GM18858 (cell line): ENCODE data around the gene NTF3.

Experiments
- ATAC-seq: cut with Tn5 transposase; IDR thresholded peaks from one replicate; pipeline ENCODE4 v1.9.1; 2021; ENCODE audit not compliant: unreplicated experiment

Gene NTF3

DNA sequence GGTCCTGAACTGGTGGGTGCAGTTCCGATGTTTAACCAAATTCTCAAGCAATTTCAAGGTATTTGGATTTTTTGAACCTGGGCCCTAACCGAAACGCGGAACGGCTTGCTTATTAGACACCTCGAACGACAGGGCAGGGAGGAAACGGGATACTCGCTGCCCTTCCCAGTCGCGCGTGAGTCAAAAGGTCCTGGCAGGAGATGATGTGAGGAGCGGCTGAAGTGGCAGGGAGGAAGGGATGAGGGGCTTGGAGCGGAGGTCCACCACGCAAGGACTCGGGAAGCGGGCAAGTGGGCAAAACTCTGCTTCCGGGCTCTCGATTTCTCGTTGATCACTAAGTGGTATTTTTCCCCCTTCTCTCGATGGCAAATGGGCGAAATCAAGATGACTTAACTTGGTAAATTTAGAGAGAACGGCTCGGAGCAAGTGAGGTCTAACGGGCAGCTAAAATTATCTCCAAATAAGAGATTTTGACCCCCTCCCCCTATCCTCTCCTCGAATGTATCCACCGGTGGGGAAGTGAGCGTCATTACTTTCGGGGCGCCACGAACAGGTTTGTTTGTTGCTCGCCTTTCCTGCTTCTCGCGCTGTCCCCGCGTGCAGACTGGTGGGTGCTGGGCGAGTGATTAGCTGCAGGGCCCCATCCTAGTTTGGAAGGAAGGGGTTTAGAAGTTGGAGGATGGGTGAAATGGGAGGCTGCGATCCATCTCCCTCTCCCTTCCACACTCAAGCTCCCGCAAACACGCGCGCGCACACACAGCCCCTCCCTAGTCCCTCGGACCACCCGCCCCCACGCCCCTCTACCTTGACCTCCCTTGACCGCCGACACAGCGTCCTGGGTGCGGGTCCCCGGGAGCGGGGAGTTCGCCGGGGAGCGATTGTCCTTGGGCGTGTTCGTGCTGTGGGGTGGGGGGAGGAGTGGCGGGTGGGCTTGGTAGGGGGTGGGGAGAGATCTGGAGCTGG, 986 bp upstream of the NTF3 start:
- ATAC-seq, result no peak

GRCh38 chr12:5433081-5433844, 1.4 kb downstream of the NTF3 start:
- no peak for ATAC-seq

GRCh38 chr12:5433845-5434646, 2.1 kb downstream of the NTF3 start:
- ATAC-seq, result no peak

DNA sequence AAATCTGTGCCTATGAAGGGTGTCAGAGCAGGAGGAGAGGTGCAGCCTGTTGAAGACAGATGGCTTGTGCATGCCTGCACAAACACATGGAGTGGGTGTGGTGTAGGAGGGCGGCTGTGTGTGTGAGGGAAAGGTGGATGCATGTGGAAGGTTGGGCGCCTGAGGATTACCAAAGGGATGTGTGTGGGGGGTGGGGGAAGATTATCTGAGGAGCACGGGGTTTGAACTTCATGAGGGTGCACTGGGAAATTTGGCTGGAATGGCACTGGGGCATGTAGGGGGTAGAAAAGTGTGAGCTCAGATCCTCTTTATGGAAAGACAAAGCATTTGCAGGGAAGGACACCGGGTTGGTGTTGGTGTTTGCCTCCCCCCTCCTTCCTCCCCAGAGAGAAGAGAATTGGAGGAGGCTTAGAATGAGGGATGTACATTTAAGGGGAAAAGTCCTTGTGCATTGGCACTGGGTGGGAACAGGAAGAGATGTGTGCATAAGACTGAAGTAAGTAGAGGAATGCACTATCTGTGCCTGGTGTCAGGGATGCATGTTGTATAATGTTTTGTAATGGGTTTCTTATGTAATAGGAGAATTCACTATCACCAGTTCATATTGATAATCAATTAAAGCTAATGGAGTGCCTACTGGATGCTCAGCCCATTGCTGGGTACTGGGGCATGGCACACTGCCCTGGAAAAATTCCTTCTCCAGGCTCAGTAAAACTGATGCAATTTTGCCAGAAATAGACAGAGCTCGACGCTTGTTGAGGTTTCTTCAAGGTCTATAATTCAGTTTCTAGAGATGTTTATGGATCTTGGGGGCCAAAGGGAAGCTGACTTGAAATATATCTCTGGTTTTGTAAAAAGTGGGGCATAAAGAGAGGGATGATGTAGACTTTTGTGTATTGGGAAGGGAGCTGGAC, 3.0 kb downstream of the NTF3 start:
- no peak for ATAC-seq

DNA sequence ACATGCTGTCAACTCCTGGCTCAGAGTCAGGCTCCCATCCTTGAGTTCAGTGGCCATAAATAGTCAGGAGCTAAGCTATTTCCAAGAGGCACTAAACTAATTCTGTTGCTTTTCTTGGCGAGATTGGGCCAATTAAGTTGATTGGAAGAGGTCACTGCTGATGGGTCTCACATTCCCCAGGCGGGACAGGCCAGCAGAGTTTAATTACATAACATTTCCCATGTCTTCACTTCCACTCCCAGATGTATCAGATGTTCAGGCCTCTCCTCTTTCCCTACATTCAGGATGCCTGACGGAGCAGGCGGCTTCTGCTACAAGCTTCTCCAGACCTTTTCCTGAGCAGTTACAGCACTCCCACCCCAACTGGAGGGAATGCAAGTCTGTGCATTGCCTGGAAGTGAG, 5.3 kb downstream of the NTF3 start:
- no peak for ATAC-seq

- no peak for ATAC-seq
Observed at GRCh38 chr12:5437589-5437988, 5.7 kb downstream of the NTF3 start.

DNA sequence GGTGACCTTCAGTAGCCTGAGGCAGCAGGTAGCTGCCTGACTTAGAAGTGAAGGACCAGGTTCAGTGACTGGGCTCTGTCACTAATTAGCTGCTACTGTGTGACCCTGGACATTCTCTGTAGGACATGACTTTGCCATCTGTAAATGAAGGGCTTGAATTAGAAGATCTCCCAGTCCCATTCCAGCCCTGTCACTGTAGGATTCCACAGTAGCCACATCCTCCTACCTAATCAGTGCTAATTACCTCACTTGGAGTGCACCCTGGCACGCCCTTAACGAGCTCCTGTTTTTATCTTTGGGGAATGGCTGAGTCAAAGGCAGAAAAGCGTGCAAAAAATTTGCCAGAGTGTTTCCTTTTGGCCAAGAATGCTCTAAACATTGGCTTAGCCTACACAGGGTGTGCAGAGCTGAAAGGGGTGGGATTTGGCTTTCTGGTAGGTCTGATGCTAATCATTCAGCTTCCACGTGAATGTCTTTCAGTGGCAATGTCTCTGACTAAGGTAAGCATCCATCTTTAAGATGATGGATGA, 6.8 kb downstream of the NTF3 start:
- ATAC-seq, result no peak

DNA sequence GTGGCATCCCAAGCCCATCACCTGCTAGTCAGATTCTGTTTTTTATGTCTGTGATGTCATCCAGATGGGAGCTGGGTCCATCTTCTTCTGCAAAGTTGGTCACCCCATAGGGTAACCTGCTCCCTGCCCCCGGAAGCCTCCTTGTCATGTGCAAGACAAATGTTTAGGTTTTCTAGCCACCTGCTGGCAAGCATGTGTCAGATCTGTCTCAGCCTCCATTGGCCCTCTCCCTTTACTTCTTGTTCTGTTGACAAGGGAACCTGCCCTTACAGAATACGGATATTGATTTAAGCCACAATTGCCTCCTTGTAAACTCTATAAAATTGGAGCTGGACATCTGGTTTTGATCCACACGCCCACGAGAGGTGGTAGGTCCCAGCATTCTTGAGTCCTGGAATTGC, 7.5 kb downstream of the NTF3 start:
- ATAC-seq, result no peak

DNA sequence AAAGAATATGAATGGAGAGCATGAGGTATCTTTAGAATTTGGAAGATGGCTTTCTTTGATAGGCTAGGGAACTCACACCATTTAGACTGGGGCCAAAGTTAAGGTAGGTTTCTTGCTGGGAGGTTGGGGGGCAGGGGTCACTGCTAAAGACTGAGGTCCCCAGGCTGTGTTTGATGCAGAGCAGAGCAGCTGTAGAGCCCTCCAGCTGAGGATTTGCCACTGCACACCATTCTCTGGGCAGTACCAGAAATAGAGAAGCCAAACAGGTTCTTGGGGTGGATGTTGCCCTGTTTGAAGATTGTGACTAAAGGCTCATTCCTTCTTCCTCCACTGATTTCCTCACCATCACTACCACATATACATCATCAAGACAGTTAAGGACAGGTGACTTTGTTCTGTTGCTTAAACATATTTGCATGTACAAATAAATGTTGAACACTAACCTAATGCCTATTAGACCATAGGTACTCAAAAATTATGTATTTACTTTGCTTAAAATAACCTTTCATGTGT, 7.9 kb downstream of the NTF3 start:
- no peak for ATAC-seq

GRCh38 chr12:5440978-5441377, 9.1 kb downstream of the NTF3 start:
- ATAC-seq, result no peak

- no peak for ATAC-seq
Observed at GRCh38 chr12:5441497-5442236, 9.8 kb downstream of the NTF3 start.

- no peak for ATAC-seq
Observed at GRCh38 chr12:5442251-5443006, 10.5 kb downstream of the NTF3 start.

GRCh38 chr12:5444520-5444919, 12.6 kb downstream of the NTF3 start:
- no peak for ATAC-seq

DNA sequence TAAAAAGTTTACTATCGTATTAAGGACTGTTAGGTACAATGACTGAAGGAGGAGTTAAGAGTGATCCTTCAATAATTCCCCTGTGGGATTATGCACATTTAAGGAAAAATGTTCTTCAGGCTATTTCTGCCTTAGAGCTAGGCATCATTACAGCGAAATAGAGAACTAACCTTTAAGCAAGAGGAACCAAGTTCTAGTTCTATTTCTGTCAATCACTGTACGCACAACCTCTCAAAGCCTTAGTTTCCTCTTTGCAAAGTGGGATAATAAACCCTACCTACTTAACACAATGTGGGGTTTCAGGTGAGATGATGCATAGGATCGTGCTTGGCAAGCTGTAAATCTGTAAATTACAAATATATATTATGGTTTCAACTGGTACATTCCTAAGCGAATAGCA, 15.4 kb downstream of the NTF3 start:
- ATAC-seq, result no peak

- no peak for ATAC-seq
Observed at GRCh38 chr12:5451251-5451650, 19.3 kb downstream of the NTF3 start.

GRCh38 chr12:5452569-5452968, 20.7 kb downstream of the NTF3 start:
- ATAC-seq, result no peak

- no peak for ATAC-seq
Observed at GRCh38 chr12:5453466-5453865, 21.6 kb downstream of the NTF3 start.

GRCh38 chr12:5455045-5455444, 23.1 kb downstream of the NTF3 start:
- no peak for ATAC-seq
